Rectal smooth muscle tissue (tissue), 1 donor: ENCODE data around the gene ZBTB20.

Experiments used
- H3K27ac ChIP-seq: one replicate; pipeline ENCODE4 v1.7.0; 2013; ENCODE audit warnings: low read depth, low read length, inconsistent platforms
- H3K27me3 ChIP-seq: one replicate; pipeline ENCODE4 v1.7.0; 2013; ENCODE audit warnings: low read length; ENCODE audit not compliant: control insufficient read depth, insufficient read depth
- H3K36me3 ChIP-seq: one replicate; pipeline ENCODE4 v1.7.0; 2013; ENCODE audit warnings: low read length; ENCODE audit not compliant: control insufficient read depth, insufficient read depth
- H3K4me1 ChIP-seq: one replicate; pipeline ENCODE4 v1.7.0; 2013; ENCODE audit warnings: low read length; ENCODE audit not compliant: control insufficient read depth, insufficient read depth
- H3K4me3 ChIP-seq: one replicate; pipeline ENCODE4 v1.7.0; 2013; ENCODE audit warnings: low read length
- H3K9ac ChIP-seq: one replicate; pipeline ENCODE4 v1.7.0; 2013; ENCODE audit warnings: low read length

ZBTB20 gene

GRCh38 chr3:114973536-114973935, 173.6 kb downstream of the ZBTB20 start:
- no peaks in the 10 kb centered on the region for H3K36me3 ChIP-seq
- no peaks in the 10 kb centered on the region for H3K4me1 ChIP-seq
- no peaks in the 10 kb centered on the region for H3K27me3 ChIP-seq
- no peak overlapping the region for H3K9ac ChIP-seq
- no peak overlapping the region for H3K4me3 ChIP-seq
- no peak overlapping the region for H3K27ac ChIP-seq

GRCh38 chr3:114967168-114967567, 179.9 kb downstream of the ZBTB20 start:
- Histone ChIP-seq H3K4me1 (no peaks in the 10 kb centered on the region), H3K27ac (no peak overlapping the region), H3K27me3 (no peaks in the 10 kb centered on the region), H3K9ac (no peak overlapping the region), H3K36me3 (no peaks in the 10 kb centered on the region), H3K4me3 (no peak overlapping the region)

- no peak overlapping the region for H3K4me3 ChIP-seq
- no peaks in the 10 kb centered on the region for H3K4me1 ChIP-seq
- no peak overlapping the region for H3K27ac ChIP-seq
- H3K27me3 ChIP-seq, result no peaks in the 10 kb centered on the region
- no peak overlapping the region for H3K9ac ChIP-seq
- no peaks in the 10 kb centered on the region for H3K36me3 ChIP-seq
These were observed 184.9 kb downstream of the ZBTB20 start for GRCh38 chr3:114962189-114962588.

GRCh38 chr3:114958930-114959329, 188.2 kb downstream of the ZBTB20 start:
- Histone ChIP-seq H3K27ac (no peak overlapping the region), H3K36me3 (no peaks in the 10 kb centered on the region), H3K4me3 (no peak overlapping the region), H3K27me3 (no peaks in the 10 kb centered on the region), H3K4me1 (no peaks in the 10 kb centered on the region), H3K9ac (no peak overlapping the region)

- Histone ChIP-seq H3K36me3 (no peaks in the 10 kb centered on the region), H3K4me1 (no peaks in the 10 kb centered on the region), H3K9ac (no peak overlapping the region), H3K27me3 (no peaks in the 10 kb centered on the region), H3K4me3 (no peak overlapping the region), H3K27ac (no peak overlapping the region)
These were observed 193.3 kb downstream of the ZBTB20 start for GRCh38 chr3:114953800-114954199.

GRCh38 chr3:114953215-114953799, 193.8 kb downstream of the ZBTB20 start:
- no peaks in the 10 kb centered on the region for H3K36me3 ChIP-seq
- no peak overlapping the region for H3K9ac ChIP-seq
- no peaks in the 10 kb centered on the region for H3K4me1 ChIP-seq
- no peak overlapping the region for H3K4me3 ChIP-seq
- H3K27me3 ChIP-seq, result no peaks in the 10 kb centered on the region
- no peak overlapping the region for H3K27ac ChIP-seq

- Histone ChIP-seq H3K27ac (no peak overlapping the region), H3K9ac (no peak overlapping the region), H3K27me3 (no peaks in the 10 kb centered on the region), H3K36me3 (no peaks in the 10 kb centered on the region), H3K4me3 (no peak overlapping the region), H3K4me1 (no peaks in the 10 kb centered on the region)
These were observed 204.3 kb downstream of the ZBTB20 start for GRCh38 chr3:114942773-114943172.

GRCh38 chr3:114941626-114942309, 205.3 kb downstream of the ZBTB20 start:
- no peak overlapping the region for H3K4me3 ChIP-seq
- H3K9ac ChIP-seq, result no peak overlapping the region
- no peaks in the 10 kb centered on the region for H3K4me1 ChIP-seq
- no peaks in the 10 kb centered on the region for H3K27me3 ChIP-seq
- no peaks in the 10 kb centered on the region for H3K36me3 ChIP-seq
- H3K27ac ChIP-seq, result no peak overlapping the region

- no peaks in the 10 kb centered on the region for H3K4me1 ChIP-seq
- H3K27me3 ChIP-seq, result no peaks in the 10 kb centered on the region
- H3K27ac ChIP-seq, result no peak overlapping the region
- H3K4me3 ChIP-seq, result no peak overlapping the region
- H3K9ac ChIP-seq, result no peak overlapping the region
- no peaks in the 10 kb centered on the region for H3K36me3 ChIP-seq
These were observed 207.2 kb downstream of the ZBTB20 start for GRCh38 chr3:114939920-114940319.

GRCh38 chr3:114933407-114933806, 213.7 kb downstream of the ZBTB20 start:
- Histone ChIP-seq H3K4me3 (no peak overlapping the region), H3K27ac (no peak overlapping the region), H3K27me3 (no peaks in the 10 kb centered on the region), H3K36me3 (no peaks in the 10 kb centered on the region), H3K9ac (no peak overlapping the region), H3K4me1 (no peaks in the 10 kb centered on the region)

- H3K9ac ChIP-seq, result no peak overlapping the region
- H3K4me3 ChIP-seq, result no peak overlapping the region
- no peak overlapping the region for H3K27ac ChIP-seq
- H3K27me3 ChIP-seq, result no peaks in the 10 kb centered on the region
- no peaks in the 10 kb centered on the region for H3K36me3 ChIP-seq
- no peaks in the 10 kb centered on the region for H3K4me1 ChIP-seq
These were observed 216.9 kb downstream of the ZBTB20 start for GRCh38 chr3:114929971-114930732.

GRCh38 chr3:114928989-114929640, 218.0 kb downstream of the ZBTB20 start:
- H3K36me3 ChIP-seq, result no peaks in the 10 kb centered on the region
- no peak overlapping the region for H3K4me3 ChIP-seq
- H3K27ac ChIP-seq, result no peak overlapping the region
- no peaks in the 10 kb centered on the region for H3K4me1 ChIP-seq
- H3K9ac ChIP-seq, result no peak overlapping the region
- no peaks in the 10 kb centered on the region for H3K27me3 ChIP-seq
